Common myeloid progenitor, CD34-positive (primary cell): ENCODE data around the gene RFC2.

Experiments
- CTCF ChIA-PET: fragments of 350-600 bp; sonication (Branson Sonifier 250); formaldehyde crosslinking; loops from one replicate; lab custom pipeline; 2021; ENCODE audit warnings: antibody characterized with exemption; lab: Charles Lee
- POLR2A ChIA-PET: fragments of 350-600 bp; sonication (Branson Sonifier 250); formaldehyde crosslinking; loops from one replicate; lab custom pipeline; 2021; ENCODE audit warnings: antibody characterized with exemption; lab: Charles Lee
- DNase-seq, 3 donors: peaks; one replicate each; pipeline versions ENCODE4 v3.0.0 to v3.0.0-alpha.2; 2013
- H3K27ac ChIP-seq, 2 experiments: 1 replicate in 1 of 2; 2 replicates in 1 of 2; pipeline ENCODE4 v1.7.0; 2013; ENCODE audit warnings: inconsistent platforms in 2 of 2, low read length in 2 of 2, mild to moderate bottlenecking in 2 of 2, low read depth in 1 of 2, moderate library complexity in 1 of 2; ENCODE audit not compliant: severe bottlenecking in 2 of 2, insufficient read depth in 1 of 2, poor library complexity in 1 of 2
- H3K27me3 ChIP-seq, 5 experiments: replicated peaks in 2 of 5; 1 replicate in 3 of 5; 2 replicates in 2 of 5; pipeline versions ENCODE4 v1.6.1 to v1.7.0; 2013; ENCODE audit warnings: low read length in 4 of 5, mild to moderate bottlenecking in 2 of 5, moderate library complexity in 2 of 5, inconsistent platforms in 1 of 5; ENCODE audit not compliant: insufficient read depth in 5 of 5, control insufficient read depth in 4 of 5
- H3K36me3 ChIP-seq, 4 experiments: 1 replicate in 2 of 4; 2 replicates in 2 of 4; pipeline versions ENCODE4 v1.6.1 to v1.7.0; 2013; ENCODE audit warnings: low read length in 3 of 4, control low read depth in 1 of 4, mild to moderate bottlenecking in 1 of 4; ENCODE audit not compliant: control insufficient read depth in 4 of 4, insufficient read depth in 4 of 4
- H3K4me1 ChIP-seq, 4 experiments: 1 replicate in 3 of 4; 2 replicates in 1 of 4; pipeline versions ENCODE4 v1.6.1 to v1.7.1; 2013; ENCODE audit warnings: low read length in 3 of 4, mild to moderate bottlenecking in 3 of 4, control low read depth in 1 of 4, inconsistent platforms in 1 of 4, moderate library complexity in 1 of 4; ENCODE audit not compliant: control insufficient read depth in 4 of 4, insufficient read depth in 4 of 4; ENCODE audit errors: control extremely low read depth in 1 of 4
- H3K4me3 ChIP-seq, 7 experiments: 1 replicate in 4 of 7; 2 replicates in 3 of 7; pipeline versions ENCODE4 v1.5.1 to v1.7.0; 2013; ENCODE audit warnings: mild to moderate bottlenecking in 7 of 7, low read length in 6 of 7, moderate library complexity in 6 of 7, inconsistent platforms in 2 of 7, low read depth in 2 of 7, control low read depth in 1 of 7; ENCODE audit not compliant: insufficient read depth in 4 of 7, control insufficient read depth in 1 of 7; ENCODE audit errors: extremely low read depth in 1 of 7
- H3K9me3 ChIP-seq, 5 experiments: 1 replicate in 4 of 5; 2 replicates in 1 of 5; pipeline versions ENCODE4 v1.6.1 to v1.7.1; 2013; ENCODE audit warnings: low read length in 4 of 5, mild to moderate bottlenecking in 2 of 5, inconsistent platforms in 1 of 5, low read depth in 1 of 5, moderate library complexity in 1 of 5; ENCODE audit not compliant: control insufficient read depth in 4 of 5, insufficient read depth in 2 of 5; ENCODE audit errors: control extremely low read depth in 1 of 5
- WGBS: methylation state at CpG from one replicate; pipeline ENCODE4 v1.1.5; 2013; ENCODE audit not compliant: insufficient coverage; 5-methylcytosine and 5-hydroxymethylcytosine counted together

Gene RFC2

DNA sequence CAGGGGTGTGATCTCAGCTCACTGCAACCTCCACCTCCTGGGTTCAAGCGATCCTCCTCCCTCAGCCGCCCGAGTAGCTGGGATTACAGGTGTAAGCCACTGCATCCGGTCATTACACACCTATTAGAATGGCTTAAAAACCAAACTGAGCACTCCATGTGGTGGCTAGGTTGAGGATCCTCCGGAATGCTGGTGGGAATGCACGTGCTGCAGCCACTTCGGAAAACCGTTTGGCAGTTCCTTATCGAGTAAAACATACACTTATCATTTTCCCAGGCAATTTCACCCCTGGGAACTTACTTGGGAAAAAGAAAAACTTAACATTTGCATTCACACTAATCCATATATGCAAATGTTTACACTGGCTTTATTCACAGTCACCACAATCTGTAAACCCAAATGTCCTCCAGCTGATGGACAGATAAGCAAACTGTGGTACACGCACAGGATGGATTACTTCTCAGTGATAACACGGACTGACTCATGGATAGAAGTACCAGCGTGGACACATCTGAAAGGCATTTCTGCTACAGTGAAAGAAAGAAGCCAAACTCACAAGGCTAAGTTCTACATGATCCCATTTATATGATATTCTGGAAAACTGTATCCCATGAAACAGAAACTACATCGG lies 20.4 kb downstream of the RFC2 start:
- H3K9me3 ChIP-seq: no peaks in the 10 kb centered on the region
- ChIA-PET CTCF (interaction anchor here (0.9 to 1.3 kb wide), 3 partner anchors 10 to 27 kb away, joined by 3 read pairs; no protein-coding TSS in a partner anchor), POLR2A (no interaction called here)
- H3K4me3 ChIP-seq: no peak overlapping the region
- peak; percentile 58 to 88 (median 75) for DNase-seq
- peaks cover 20 to 79% (median 53%) of the 10 kb centered on the region in 4 experiments for H3K36me3 ChIP-seq
- H3K4me1 ChIP-seq: peaks cover 0 to 14% (median 7%) of the 10 kb centered on the region in 4 experiments
- no peak overlapping the region for H3K27ac ChIP-seq
- 80% methylated on average over 9 of the region's 13 CpGs for WGBS
- no peaks in the 10 kb centered on the region for H3K27me3 ChIP-seq

DNA sequence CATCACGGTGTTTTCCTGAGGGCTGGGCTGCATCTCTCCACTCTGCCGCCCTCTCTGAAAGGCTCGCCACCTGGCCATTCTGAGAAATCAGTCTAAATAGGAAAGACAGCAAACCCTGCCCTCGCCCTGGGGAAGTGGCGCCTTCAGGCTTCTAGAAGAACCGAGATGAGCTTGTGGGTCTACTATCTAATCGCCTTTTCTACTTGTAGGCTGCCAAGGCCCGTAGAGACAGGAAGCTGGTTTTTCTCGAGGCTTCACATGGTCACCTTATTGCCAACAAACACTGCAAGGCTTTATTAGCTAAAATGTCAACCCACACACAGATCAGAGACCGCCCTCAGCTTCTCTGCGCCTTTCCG lies 23.0 kb downstream of the RFC2 start:
- H3K9me3 ChIP-seq: no peaks in the 10 kb centered on the region
- peaks cover 0 to 32% (median 19%) of the 10 kb centered on the region in 4 experiments for H3K4me1 ChIP-seq
- H3K36me3 ChIP-seq: peaks cover 9 to 61% (median 37%) of the 10 kb centered on the region in 4 experiments
- no peak overlapping the region for H3K4me3 ChIP-seq
- 86% methylated on average over 12 of the region's 12 CpGs for WGBS
- POLR2A ChIA-PET: no interaction called here
- H3K27ac ChIP-seq: no peak overlapping the region
- peak in 1 of 3 donors; percentile 31 for DNase-seq
- CTCF ChIA-PET: interaction anchor here (1.0 to 1.7 kb wide), 4 partner anchors 8 to 32 kb away, joined by 3 to 6 read pairs (median 4); no protein-coding TSS in a partner anchor
- H3K27me3 ChIP-seq: no peaks in the 10 kb centered on the region

DNA sequence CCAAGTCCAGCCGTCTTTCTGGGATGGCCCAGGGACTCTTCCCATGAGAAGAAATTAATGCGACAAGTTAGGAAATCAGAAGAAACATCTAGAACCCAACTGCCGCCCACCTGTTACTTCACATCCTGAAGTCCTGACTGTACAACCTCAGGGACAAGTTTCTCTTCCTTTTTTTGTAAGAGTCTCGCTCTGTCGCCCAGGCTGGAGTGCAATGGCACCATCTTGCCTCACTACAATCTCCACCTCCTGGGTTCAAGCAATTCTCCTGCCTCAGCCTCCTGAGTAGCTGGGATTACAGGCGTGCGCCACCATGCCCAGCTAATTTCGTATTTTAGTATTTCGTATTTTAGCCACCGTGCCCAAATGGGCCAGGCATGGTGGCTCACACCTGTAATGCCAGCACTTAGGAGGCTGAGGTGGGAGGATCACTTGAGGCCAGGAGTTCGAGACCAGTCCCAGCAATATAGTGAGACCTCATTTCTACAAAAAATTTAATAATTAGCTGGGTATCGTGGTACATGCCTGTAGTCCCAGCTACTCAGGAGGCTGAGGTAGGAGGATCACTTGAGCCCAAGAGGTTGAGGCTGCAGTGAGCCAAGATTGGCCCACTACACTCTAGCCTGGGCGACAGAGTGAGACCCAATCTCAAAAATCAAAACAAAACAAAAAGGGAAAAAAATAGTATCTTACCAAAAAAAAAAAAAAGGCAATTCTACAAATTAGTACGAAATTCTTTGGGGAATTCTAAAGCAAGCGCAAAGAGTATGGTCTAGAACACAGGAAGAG lies 23.6 kb downstream of the RFC2 start:
- Histone ChIP-seq H3K9me3 (no peaks in the 10 kb centered on the region), H3K4me3 (no peak overlapping the region), H3K27ac (no peak overlapping the region), H3K36me3 (peaks cover 8 to 59% (median 37%) of the 10 kb centered on the region in 4 experiments), H3K27me3 (no peaks in the 10 kb centered on the region), H3K4me1 (peaks cover 0 to 32% (median 21%) of the 10 kb centered on the region in 4 experiments)
- ChIA-PET CTCF (interaction anchor here (1.0 to 1.7 kb wide), 4 partner anchors 8 to 33 kb away, joined by 3 to 6 read pairs (median 4); no protein-coding TSS in a partner anchor), POLR2A (interaction anchor here (1.7 kb wide), 1 partner anchor 13 kb away, joined by 5 read pairs; no protein-coding TSS in a partner anchor)
- 93% methylated on average over 10 of the region's 15 CpGs for WGBS
- DNase-seq: peak in 1 of 3 donors; percentile 28

DNA sequence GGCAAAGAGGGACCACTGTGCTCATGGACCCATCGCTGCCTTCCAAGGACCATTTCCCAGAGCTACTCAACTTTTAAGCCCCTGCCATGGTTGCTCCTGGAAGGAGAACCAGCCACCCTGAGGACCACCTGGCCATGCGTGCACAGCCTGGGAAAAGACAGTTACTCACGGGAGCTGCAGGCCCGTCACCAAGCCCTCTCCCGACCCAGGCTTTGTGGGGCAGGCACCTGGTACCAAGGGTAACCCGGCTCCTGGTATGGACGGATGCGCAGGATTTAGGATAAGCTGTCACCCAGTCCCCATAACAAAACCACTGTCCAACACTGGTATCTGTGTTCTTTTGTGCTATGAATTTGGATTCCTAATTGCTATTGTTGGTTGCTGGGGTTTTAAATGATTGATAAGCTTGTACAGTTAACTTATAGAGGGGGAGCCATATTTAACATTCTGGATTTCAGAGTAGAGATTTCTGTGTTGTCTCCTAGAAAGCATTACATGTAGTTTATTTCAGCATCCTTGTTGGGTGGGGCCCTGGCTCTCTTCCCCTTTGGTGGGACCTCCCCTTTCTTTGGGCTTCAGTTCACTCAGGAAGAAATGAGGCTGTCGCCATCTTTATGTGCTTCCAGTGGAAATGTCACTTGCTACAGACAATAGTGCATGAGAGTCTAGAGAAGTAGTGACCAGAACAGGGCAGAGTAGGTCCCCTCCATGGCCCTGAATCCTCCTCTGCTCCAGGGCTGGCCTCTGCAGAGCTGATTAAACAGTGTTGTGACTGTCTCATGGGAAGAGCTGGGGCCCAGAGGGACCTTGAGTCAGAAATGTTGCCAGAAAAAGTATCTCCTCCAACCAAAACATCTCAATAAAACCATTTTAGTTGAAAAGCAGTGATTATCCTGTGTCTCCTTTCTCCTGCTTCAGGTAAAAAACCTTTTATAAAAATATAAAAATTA lies 25.0 kb downstream of the RFC2 start:
- Histone ChIP-seq H3K27me3 (no peaks in the 10 kb centered on the region), H3K4me1 (peaks cover 0 to 35% (median 18%) of the 10 kb centered on the region in 4 experiments), H3K27ac (no peak overlapping the region), H3K9me3 (no peaks in the 10 kb centered on the region), H3K36me3 (peaks cover 6 to 61% (median 43%) of the 10 kb centered on the region in 4 experiments), H3K4me3 (no peak overlapping the region)
- no peak for DNase-seq
- whole genome bisulfite sequencing: 100% methylated on average over 4 of the region's 9 CpGs
- ChIA-PET POLR2A (interaction anchor here (1.7 kb wide), 1 partner anchor 12 kb away, joined by 5 read pairs; no protein-coding TSS in a partner anchor), CTCF (interaction anchor here (1.1 to 4.4 kb wide), 3 partner anchors 9 to 171 kb away, joined by 4 to 31 read pairs (median 4); no protein-coding TSS in a partner anchor)

DNA sequence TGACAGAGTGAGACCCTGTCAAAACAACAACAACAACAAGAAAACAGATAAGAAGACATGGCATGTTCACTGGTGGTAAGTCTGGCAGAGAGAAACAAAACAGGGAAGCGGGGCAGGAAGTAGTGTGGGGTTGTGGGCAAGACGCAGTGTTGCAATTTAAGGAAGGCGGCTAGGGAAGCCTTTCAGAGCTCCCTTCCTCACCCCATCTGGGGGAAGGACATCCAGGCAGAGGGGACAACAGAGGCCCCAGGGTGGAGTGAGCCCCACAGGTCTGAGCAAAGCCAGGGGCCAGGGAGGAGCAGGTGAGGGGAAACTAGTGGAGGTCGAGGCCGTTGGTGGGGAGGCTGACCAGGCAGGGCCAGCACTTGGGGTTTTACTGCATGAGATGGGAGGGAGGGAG lies 27.6 kb downstream of the RFC2 start:
- peak; percentile 45 to 65 (median 59) for DNase-seq
- H3K36me3 ChIP-seq: peaks cover 9 to 59% (median 45%) of the 10 kb centered on the region in 4 experiments
- ChIA-PET POLR2A (interaction anchor here (0.6 to 0.7 kb wide), 4 partner anchors 10 to 29 kb away, joined by 3 to 4 read pairs (median 4); partner anchors contain the start of gene LAT2), CTCF (interaction anchor here (0.7 to 4.4 kb wide), 6 partner anchors 8 to 175 kb away, joined by 3 to 31 read pairs (median 4); no protein-coding TSS in a partner anchor)
- H3K27me3 ChIP-seq: no peaks in the 10 kb centered on the region
- peaks cover 0 to 35% (median 16%) of the 10 kb centered on the region in 4 experiments for H3K4me1 ChIP-seq
- H3K9me3 ChIP-seq: no peaks in the 10 kb centered on the region
- WGBS: 0% methylated on average over 3 of the region's 5 CpGs
- H3K27ac ChIP-seq: peak overlapping the region in 1 of 2 experiments; percentile 61
- no peak overlapping the region for H3K4me3 ChIP-seq

DNA sequence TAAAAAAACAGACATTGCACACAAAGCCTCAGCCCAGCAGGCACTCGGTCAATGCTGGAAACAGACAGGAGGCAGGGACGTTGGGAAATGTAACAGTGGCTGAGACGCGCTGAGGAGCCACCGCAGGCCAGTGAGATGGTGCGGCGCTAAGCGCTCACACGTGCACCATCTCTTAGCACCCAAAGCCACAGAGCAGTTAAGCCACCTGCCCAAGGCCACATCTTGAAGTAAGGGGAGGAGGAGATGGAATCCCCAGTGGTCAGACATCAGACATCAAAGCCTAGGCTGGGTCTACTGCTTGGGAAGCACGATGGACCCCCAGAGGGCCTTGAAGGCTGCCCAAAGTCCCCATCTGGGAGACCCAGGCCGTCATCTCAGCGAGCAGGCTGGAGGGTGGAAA lies 28.8 kb downstream of the RFC2 start:
- Histone ChIP-seq H3K4me1 (peaks cover 0 to 35% (median 16%) of the 10 kb centered on the region in 4 experiments), H3K27me3 (no peaks in the 10 kb centered on the region), H3K4me3 (no peak overlapping the region), H3K27ac (no peak overlapping the region), H3K36me3 (peaks cover 9 to 60% (median 44%) of the 10 kb centered on the region in 4 experiments), H3K9me3 (no peaks in the 10 kb centered on the region)
- WGBS: 88% methylated on average over 12 of the region's 12 CpGs
- ChIA-PET CTCF (interaction anchor here (4.4 kb wide), 1 partner anchor 20 kb away, joined by 31 read pairs; no protein-coding TSS in a partner anchor), POLR2A (no interaction called here)
- DNase-seq: no peak
